Mesendoderm (in vitro differentiated cells): ENCODE measurements around the gene SMIM32.

Experiments
- DNase-seq: peaks from one replicate; pipeline ENCODE4 v3.0.0; 2013
- H2AK5ac ChIP-seq: 2 replicates; pipeline ENCODE4 v1.6.1; 2013; ENCODE audit warnings: low read length, inconsistent platforms
- H2BK120ac ChIP-seq: 2 replicates; pipeline ENCODE4 v1.6.1; 2013; ENCODE audit warnings: low read depth, mild to moderate bottlenecking, low read length, moderate library complexity, mixed read lengths
- H2BK15ac ChIP-seq: replicated peaks from 2 replicates; pipeline ENCODE4 v1.6.1; 2013; ENCODE audit warnings: low read depth, mild to moderate bottlenecking, moderate library complexity
- H2BK5ac ChIP-seq: 2 replicates; pipeline ENCODE4 v1.6.1; 2013; ENCODE audit warnings: low read length, inconsistent platforms
- H3K18ac ChIP-seq: 2 replicates; pipeline ENCODE4 v1.6.1; 2013; ENCODE audit warnings: mild to moderate bottlenecking, low read length, mixed read lengths
- H3K23ac ChIP-seq: one replicate; pipeline ENCODE4 v1.6.1; 2013; ENCODE audit warnings: low read length
- H3K27ac ChIP-seq: 2 replicates; pipeline ENCODE4 v1.5.1; 2013; ENCODE audit warnings: low read depth, mild to moderate bottlenecking, inconsistent platforms, low read length, moderate library complexity
- H3K27me3 ChIP-seq: 2 replicates; pipeline ENCODE4 v1.6.1; 2013; ENCODE audit warnings: low read length, control low read depth, mild to moderate bottlenecking, inconsistent platforms; ENCODE audit not compliant: insufficient read depth, poor library complexity
- H3K36me3 ChIP-seq: 2 replicates; pipeline ENCODE4 v1.6.1; 2013; ENCODE audit warnings: low read length, inconsistent platforms; ENCODE audit not compliant: control insufficient read depth, insufficient read depth
- H3K4ac ChIP-seq: one replicate; pipeline ENCODE4 v1.6.1; 2013; ENCODE audit warnings: low read depth, mild to moderate bottlenecking, low read length, moderate library complexity
- H3K4me1 ChIP-seq: 2 replicates; pipeline ENCODE4 v1.6.1; 2013; ENCODE audit warnings: low read depth, low read length, inconsistent platforms; ENCODE audit not compliant: control insufficient read depth
- H3K4me2 ChIP-seq: 2 replicates; pipeline ENCODE4 v1.6.1; 2013; ENCODE audit warnings: low read length
- H3K4me3 ChIP-seq: 2 replicates; pipeline ENCODE4 v1.5.1; 2013; ENCODE audit warnings: mild to moderate bottlenecking, low read length
- H3K56ac ChIP-seq: one replicate; pipeline ENCODE4 v1.6.1; 2013; ENCODE audit warnings: low read length
- H3K79me1 ChIP-seq: 2 replicates; pipeline ENCODE4 v1.6.1; 2013; ENCODE audit warnings: low read length, inconsistent platforms
- H3K79me2 ChIP-seq: 2 replicates; pipeline ENCODE4 v1.6.1; 2013; ENCODE audit warnings: mild to moderate bottlenecking, low read length; ENCODE audit not compliant: control insufficient read depth, insufficient read depth
- H3K9ac ChIP-seq: 2 replicates; pipeline ENCODE4 v1.6.1; 2013; ENCODE audit warnings: low read length, inconsistent platforms
- H4K5ac ChIP-seq: one replicate; pipeline ENCODE4 v1.6.1; 2013; ENCODE audit warnings: low read length
- H4K8ac ChIP-seq: one replicate; pipeline ENCODE4 v1.6.1; 2013; ENCODE audit warnings: low read depth, mild to moderate bottlenecking, control low read depth, low read length, moderate library complexity
- WGBS: extraction: QIAGEN DNeasy Blood & Tissue Kit; methylation state at CpG from one replicate; pipeline ENCODE4 v1.1.7; 2013; ENCODE audit warnings: low lambda C conversion rate, missing lambda C conversion rate; ENCODE audit not compliant: insufficient coverage; ENCODE audit errors: extremely low coverage; 5-methylcytosine and 5-hydroxymethylcytosine counted together

SMIM32 gene

GRCh38 chr5:136235321-136235720, 42.4 kb upstream of the SMIM32 start:
- H3K4me3 ChIP-seq = no peak overlapping the region
- no peaks in the 10 kb centered on the region for H3K27me3 ChIP-seq
- no peak overlapping the region for H2BK5ac ChIP-seq
- no peak overlapping the region for H3K27ac ChIP-seq
- no peak overlapping the region for H2BK120ac ChIP-seq
- H3K36me3 ChIP-seq = no peaks in the 10 kb centered on the region
- H3K56ac ChIP-seq = no peak overlapping the region
- no peak overlapping the region for H3K4ac ChIP-seq
- no CpG with 5 or more reads among the region's 1 CpG for WGBS
- no peak for DNase-seq
- no peak overlapping the region for H3K9ac ChIP-seq
- no peaks in the 10 kb centered on the region for H3K79me2 ChIP-seq
- H3K79me1 ChIP-seq = no peaks in the 10 kb centered on the region
- no peak overlapping the region for H2AK5ac ChIP-seq
- H4K8ac ChIP-seq = no peak overlapping the region
- H3K4me2 ChIP-seq = no peak overlapping the region
- no peak overlapping the region for H3K23ac ChIP-seq
- H2BK15ac ChIP-seq = no peak overlapping the region
- H4K5ac ChIP-seq = no peak overlapping the region
- no peaks in the 10 kb centered on the region for H3K4me1 ChIP-seq
- no peak overlapping the region for H3K18ac ChIP-seq

GRCh38 chr5:136232316-136232715, 39.4 kb upstream of the SMIM32 start:
- Histone ChIP-seq H3K4me1 (no peaks in the 10 kb centered on the region), H3K56ac (no peak overlapping the region)
- no CpG with 5 or more reads among the region's 6 CpGs for WGBS

GRCh38 chr5:136230176-136230575, 37.2 kb upstream of the SMIM32 start:
- H2BK15ac ChIP-seq = no peak overlapping the region
- WGBS = no CpG with 5 or more reads among the region's 1 CpG

More at GRCh38 chr5:136232316-136232715, 39.4 kb upstream of the SMIM32 start:
- Histone ChIP-seq H2BK120ac (no peak overlapping the region), H3K79me2 (no peaks in the 10 kb centered on the region), H3K36me3 (no peaks in the 10 kb centered on the region), H2BK5ac (no peak overlapping the region), H3K23ac (no peak overlapping the region), H4K8ac (no peak overlapping the region), H3K4me3 (no peak overlapping the region), H2AK5ac (no peak overlapping the region), H3K18ac (no peak overlapping the region), H2BK15ac (no peak overlapping the region), H4K5ac (no peak overlapping the region), H3K27me3 (no peaks in the 10 kb centered on the region), H3K4me2 (no peak overlapping the region), H3K79me1 (no peaks in the 10 kb centered on the region), H3K9ac (no peak overlapping the region), H3K27ac (no peak overlapping the region), H3K4ac (no peak overlapping the region)
- DNase-seq = no peak

GRCh38 chr5:136228136-136228757, 35.3 kb upstream of the SMIM32 start:
- Histone ChIP-seq H3K9ac (no peak overlapping the region), H3K27ac (no peak overlapping the region), H3K4me3 (no peak overlapping the region), H4K8ac (no peak overlapping the region), H3K4me1 (no peaks in the 10 kb centered on the region), H3K23ac (no peak overlapping the region), H4K5ac (no peak overlapping the region), H3K4me2 (no peak overlapping the region), H3K27me3 (no peaks in the 10 kb centered on the region), H3K18ac (no peak overlapping the region), H3K36me3 (no peaks in the 10 kb centered on the region), H2BK120ac (no peak overlapping the region), H2BK5ac (no peak overlapping the region), H2BK15ac (no peak overlapping the region), H3K79me2 (no peaks in the 10 kb centered on the region), H2AK5ac (no peak overlapping the region), H3K4ac (no peak overlapping the region), H3K56ac (no peak overlapping the region), H3K79me1 (no peaks in the 10 kb centered on the region)
- WGBS = no CpG with 5 or more reads among the region's 7 CpGs
- no peak for DNase-seq

More at GRCh38 chr5:136230176-136230575, 37.2 kb upstream of the SMIM32 start:
- Histone ChIP-seq H3K79me1 (no peaks in the 10 kb centered on the region), H4K8ac (no peak overlapping the region), H3K36me3 (no peaks in the 10 kb centered on the region), H3K56ac (no peak overlapping the region), H2AK5ac (no peak overlapping the region), H4K5ac (no peak overlapping the region), H3K4me2 (no peak overlapping the region), H3K79me2 (no peaks in the 10 kb centered on the region), H3K4ac (no peak overlapping the region), H2BK5ac (no peak overlapping the region), H3K27ac (no peak overlapping the region), H3K4me3 (no peak overlapping the region), H3K9ac (no peak overlapping the region), H3K27me3 (no peaks in the 10 kb centered on the region), H2BK120ac (no peak overlapping the region), H3K23ac (no peak overlapping the region), H3K4me1 (no peaks in the 10 kb centered on the region), H3K18ac (no peak overlapping the region)
- DNase-seq = no peak

GRCh38 chr5:136226401-136226800, 33.4 kb upstream of the SMIM32 start:
- H3K9ac ChIP-seq = no peak overlapping the region
- H3K56ac ChIP-seq = no peak overlapping the region
- no peak overlapping the region for H2BK5ac ChIP-seq
- no peak overlapping the region for H4K5ac ChIP-seq
- H4K8ac ChIP-seq = no peak overlapping the region
- no peak for DNase-seq
- no peak overlapping the region for H3K23ac ChIP-seq
- WGBS = no CpG with 5 or more reads among the region's 2 CpGs
- H3K4me3 ChIP-seq = no peak overlapping the region
- H3K4me2 ChIP-seq = no peak overlapping the region
- H2AK5ac ChIP-seq = no peak overlapping the region
- no peak overlapping the region for H2BK15ac ChIP-seq
- H3K36me3 ChIP-seq = no peaks in the 10 kb centered on the region
- H3K18ac ChIP-seq = no peak overlapping the region
- no peaks in the 10 kb centered on the region for H3K27me3 ChIP-seq
- H2BK120ac ChIP-seq = no peak overlapping the region
- H3K4ac ChIP-seq = no peak overlapping the region
- H3K79me1 ChIP-seq = no peaks in the 10 kb centered on the region
- H3K27ac ChIP-seq = no peak overlapping the region
- H3K79me2 ChIP-seq = no peaks in the 10 kb centered on the region
- H3K4me1 ChIP-seq = no peaks in the 10 kb centered on the region

GRCh38 chr5:136225796-136226195, 32.8 kb upstream of the SMIM32 start:
- Histone ChIP-seq H2BK5ac (no peak overlapping the region), H2AK5ac (no peak overlapping the region), H4K8ac (no peak overlapping the region), H3K27me3 (no peaks in the 10 kb centered on the region), H3K4me1 (no peaks in the 10 kb centered on the region), H3K23ac (no peak overlapping the region), H3K4me2 (no peak overlapping the region), H3K56ac (no peak overlapping the region), H3K4ac (no peak overlapping the region), H3K9ac (no peak overlapping the region), H3K79me2 (no peaks in the 10 kb centered on the region), H3K36me3 (no peaks in the 10 kb centered on the region), H4K5ac (no peak overlapping the region), H2BK15ac (no peak overlapping the region), H3K18ac (no peak overlapping the region), H2BK120ac (no peak overlapping the region), H3K4me3 (no peak overlapping the region), H3K79me1 (no peaks in the 10 kb centered on the region), H3K27ac (no peak overlapping the region)
- no CpG with 5 or more reads among the region's 2 CpGs for WGBS
- DNase-seq = no peak
